ENCODE results near the gene NPY. TPM values are rescaled to one million over a fixed set of nuclear protein-coding genes. Genes with fewer than 3 reads are reported as not detected.

The NPY gene
- total and polyA plus RNA-seq, 2 of the 8 experiments (the other 6 are each of a cell fraction or from before 2014, with no cell fraction given) = 1.2 to 1.7 TPM

- TF ChIP-seq RXRA (IDR thresholded peaks at IDR 0.05; ENCODE audit: insufficient read depth, low read depth, low read length) = no peak
- TF ChIP-seq RFX5 (IDR thresholded peaks at IDR 0.05; ENCODE audit: borderline replicate concordance, low read depth, low read length) = no peak
- TF ChIP-seq RBBP5 (IDR thresholded peaks at IDR 0.05; ENCODE audit: borderline replicate concordance, low read depth, low read length) = no peak
- no peak for TF ChIP-seq MAFK (IDR thresholded peaks at IDR 0.05; ENCODE audit: low read depth, low read length)
- TF ChIP-seq CHD1 (IDR thresholded peaks at IDR 0.05; ENCODE audit: low read depth, low read length) = no peak
- Histone ChIP-seq H4K20me1 (replicated peaks in 1 of 2; ENCODE audit: control insufficient read depth in 1 of 2, insufficient read depth in 2 of 2, low read length in 2 of 2) (no peaks in the 10 kb centered on the region), H3K27ac (ENCODE audit: low read depth, low read length) (no peak overlapping the region), H2BK12ac (ENCODE audit: low read depth, low read length) (no peak overlapping the region), H3K4me2 (ENCODE audit: insufficient read depth in 1 of 2, low read depth in 2 of 2, low read length in 2 of 2) (no peak overlapping the region), H3K36me3 (ENCODE audit: control insufficient read depth in 2 of 4, insufficient read depth in 4 of 4, low read length in 3 of 4) (no peaks in the 10 kb centered on the region), H4K91ac (replicated peaks; ENCODE audit: insufficient read length, low read length) (no peak overlapping the region), H2AFZ (ENCODE audit: low read length) (no peak overlapping the region), H2BK15ac (ENCODE audit: low read length) (no peak overlapping the region), H3K23ac (ENCODE audit: insufficient read length) (no peak overlapping the region), H3K14ac (ENCODE audit: insufficient read length) (no peak overlapping the region), H2BK20ac (ENCODE audit: low read length) (no peak overlapping the region), H2BK5ac (ENCODE audit: low read depth, low read length) (no peak overlapping the region), H4K5ac (ENCODE audit: insufficient read length, low read depth, low read length) (no peak overlapping the region), H2BK120ac (replicated peaks; ENCODE audit: low read depth, low read length) (no peak overlapping the region), H4K8ac (ENCODE audit: extremely low read depth, insufficient read depth, low read length) (no peak overlapping the region), H3K79me2 (ENCODE audit: control insufficient read depth in 1 of 2, insufficient read depth in 2 of 2, low read length in 2 of 2) (no peaks in the 10 kb centered on the region), H3K4me1 (replicated peaks in 1 of 4; ENCODE audit: control insufficient read depth in 3 of 4, insufficient read depth in 4 of 4, low read length in 3 of 4) (peaks cover 0 to 6% (median 2%) of the 10 kb centered on the region in 4 experiments; a peak in 2 of 7 replicates), H3K4ac (replicated peaks; ENCODE audit: insufficient read length, low read depth, low read length) (no peak overlapping the region), H3K4me3 (ENCODE audit: extremely low read depth in 1 of 4, insufficient read depth in 2 of 4, low read depth in 3 of 4, low read length in 4 of 4) (no peak overlapping the region), H2AK5ac (ENCODE audit: low read depth, low read length) (no peak overlapping the region), H3K18ac (ENCODE audit: extremely low read depth, low read length) (no peak overlapping the region), H3K9ac (replicated peaks in 1 of 4; ENCODE audit: extremely low read depth in 1 of 4, low read depth in 3 of 4, low read length in 3 of 4) (no peak overlapping the region), H3K56ac (replicated peaks; ENCODE audit: insufficient read length, low read depth, low read length) (no peak overlapping the region), H3K9me3 (ENCODE audit: insufficient read depth in 2 of 2, low read depth in 1 of 2, low read length in 1 of 2) (no peaks in the 10 kb centered on the region), H3K23me2 (ENCODE audit: low read depth, low read length) (no peaks in the 10 kb centered on the region), H3K79me1 (ENCODE audit: low read depth, low read length) (no peaks in the 10 kb centered on the region), H3K27me3 (replicated peaks in 1 of 4; ENCODE audit: control insufficient read depth in 3 of 4, extremely low read depth in 1 of 4, insufficient read depth in 3 of 4, low read length in 3 of 4) (no peaks in the 10 kb centered on the region)
- CTCF ChIA-PET (ENCODE audit: partially characterized antibody) = interaction anchor here (0.6 to 2.8 kb wide), 2 partner anchors 65 to 379 kb away, joined by 4 to 19 read pairs; no protein-coding TSS in a partner anchor
- WGBS, 2 experiments (ENCODE audit: extremely low coverage in 1 of 2, insufficient coverage in 1 of 2, insufficient read length in 1 of 2, insufficient replicate concordance in 2 of 2, low coverage in 1 of 2, low lambda C conversion rate in 2 of 2, missing lambda C conversion rate in 1 of 2) = 89% methylated on average over 6 of the region's 6 CpGs; no CpG with 5 or more reads in 1 of the 2 experiments
- DNase-seq (ENCODE audit: low read depth in 1 of 2, low spot score in 2 of 2) (no peak), FAIRE-seq (no peak)
- POLR2A ChIA-PET (ENCODE audit: partially characterized antibody) = interaction anchor here (2.6 kb wide), 1 partner anchor 83 kb away, joined by 10 read pairs; no protein-coding TSS in a partner anchor
Observed at GRCh38 chr7:24316340-24316739, 32.4 kb downstream of the NPY start.

Data from H1 (cell line).